ENCODE results near the gene GLT1D1.

- no peak for TF ChIP-seq CTCF (IDR thresholded peaks at IDR 0.05)
- no peak for TF ChIP-seq POLR2A (IDR thresholded peaks at IDR 0.05)
These were observed at the start of gene GLT1D1 for GRCh38 chr12:128852885-128853599.

Data from adrenal gland (tissue), 5 donors.